Measurements from ENCODE around the gene C21orf91.

Gene C21orf91

DNA sequence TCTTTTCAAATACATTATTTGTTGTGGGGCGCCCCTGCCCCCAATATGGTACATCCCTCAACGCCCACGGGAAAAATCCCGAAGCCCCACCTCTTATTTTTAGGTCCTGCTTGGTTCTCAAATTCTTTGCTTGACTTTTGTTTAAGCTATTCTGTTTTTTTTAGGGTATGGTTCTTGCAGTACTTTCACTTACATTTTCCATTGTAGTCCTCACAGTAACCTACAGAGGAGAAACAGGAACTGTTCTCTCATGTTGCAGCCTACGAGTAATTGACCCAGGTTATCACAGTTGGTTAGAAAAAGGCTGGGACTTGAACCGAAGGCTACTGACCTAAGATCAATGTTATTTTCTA, 697 bp upstream of the C21orf91 start:
- TF ChIP-seq, protein P1, sequence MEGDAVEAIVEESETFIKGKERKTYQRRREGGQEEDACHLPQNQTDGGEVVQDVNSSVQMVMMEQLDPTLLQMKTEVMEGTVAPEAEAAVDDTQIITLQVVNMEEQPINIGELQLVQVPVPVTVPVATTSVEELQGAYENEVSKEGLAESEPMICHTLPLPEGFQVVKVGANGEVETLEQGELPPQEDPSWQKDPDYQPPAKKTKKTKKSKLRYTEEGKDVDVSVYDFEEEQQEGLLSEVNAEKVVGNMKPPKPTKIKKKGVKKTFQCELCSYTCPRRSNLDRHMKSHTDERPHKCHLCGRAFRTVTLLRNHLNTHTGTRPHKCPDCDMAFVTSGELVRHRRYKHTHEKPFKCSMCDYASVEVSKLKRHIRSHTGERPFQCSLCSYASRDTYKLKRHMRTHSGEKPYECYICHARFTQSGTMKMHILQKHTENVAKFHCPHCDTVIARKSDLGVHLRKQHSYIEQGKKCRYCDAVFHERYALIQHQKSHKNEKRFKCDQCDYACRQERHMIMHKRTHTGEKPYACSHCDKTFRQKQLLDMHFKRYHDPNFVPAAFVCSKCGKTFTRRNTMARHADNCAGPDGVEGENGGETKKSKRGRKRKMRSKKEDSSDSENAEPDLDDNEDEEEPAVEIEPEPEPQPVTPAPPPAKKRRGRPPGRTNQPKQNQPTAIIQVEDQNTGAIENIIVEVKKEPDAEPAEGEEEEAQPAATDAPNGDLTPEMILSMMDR (IDR thresholded peaks at IDR 0.05) = no peak
- Histone ChIP-seq H3K4me3 (peak overlapping the region; percentile 84), H3K27ac (peak overlapping the region; percentile 88)
- no peak for DNase-seq (ENCODE audit: low spot score)

- TF ChIP-seq, protein P1 (IDR thresholded peaks at IDR 0.05) = no peak
Measured at GRCh38 chr21:17818186-17819113, 706 bp downstream of the C21orf91 start.

DNA sequence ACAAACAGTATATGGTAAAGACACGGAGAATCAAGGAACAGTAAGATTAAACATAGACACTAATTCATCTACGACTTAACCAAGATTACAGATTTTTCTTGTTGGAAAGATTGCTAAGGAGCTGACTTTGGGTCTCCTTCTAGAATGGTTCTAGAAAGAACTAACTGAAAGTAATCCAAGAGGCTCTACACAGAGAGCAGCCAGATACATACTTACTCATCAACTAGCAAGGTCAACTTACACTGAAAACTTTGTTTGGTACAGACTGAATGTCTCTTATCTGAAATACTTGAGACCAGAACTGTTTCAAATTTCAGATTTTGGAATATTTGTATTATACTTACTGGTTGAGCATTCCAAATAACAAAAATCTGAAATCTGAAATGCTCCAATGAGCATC, 5.8 kb downstream of the C21orf91 start:
- H3K4me3 ChIP-seq = no peak overlapping the region
- no peak overlapping the region for H3K27ac ChIP-seq
- TF ChIP-seq, protein P1 (IDR thresholded peaks at IDR 0.05) = no peak
- no peak for DNase-seq (ENCODE audit: low spot score)

More at GRCh38 chr21:17818186-17819113, 706 bp downstream of the C21orf91 start:
- peak overlapping the region; percentile 84 for H3K4me3 ChIP-seq
- peak overlapping the region; percentile 88 for H3K27ac ChIP-seq
- no peak for DNase-seq (ENCODE audit: low spot score)

- no peak for DNase-seq (ENCODE audit: low spot score)
Measured at GRCh38 chr21:17805966-17806365, 13.2 kb downstream of the C21orf91 start.

GRCh38 chr21:17803536-17803935, 15.6 kb downstream of the C21orf91 start:
- Histone ChIP-seq H3K4me3 (no peak overlapping the region), H3K27ac (no peak overlapping the region)
- TF ChIP-seq, protein P1 (IDR thresholded peaks at IDR 0.05) = no peak
- no peak for DNase-seq (ENCODE audit: low spot score)

More at GRCh38 chr21:17805966-17806365, 13.2 kb downstream of the C21orf91 start:
- TF ChIP-seq, protein P1 (IDR thresholded peaks at IDR 0.05) = no peak
- Histone ChIP-seq H3K27ac (no peak overlapping the region), H3K4me3 (no peak overlapping the region)

GRCh38 chr21:17802572-17802971, 16.6 kb downstream of the C21orf91 start:
- TF ChIP-seq, protein P1 (IDR thresholded peaks at IDR 0.05) = no peak
- no peak for DNase-seq (ENCODE audit: low spot score)
- no peak overlapping the region for H3K4me3 ChIP-seq

More at GRCh38 chr21:17802572-17802971, 16.6 kb downstream of the C21orf91 start:
- no peak overlapping the region for H3K27ac ChIP-seq
